Measurements from ENCODE around the gene EIF2AK3.

EIF2AK3 gene

DNA sequence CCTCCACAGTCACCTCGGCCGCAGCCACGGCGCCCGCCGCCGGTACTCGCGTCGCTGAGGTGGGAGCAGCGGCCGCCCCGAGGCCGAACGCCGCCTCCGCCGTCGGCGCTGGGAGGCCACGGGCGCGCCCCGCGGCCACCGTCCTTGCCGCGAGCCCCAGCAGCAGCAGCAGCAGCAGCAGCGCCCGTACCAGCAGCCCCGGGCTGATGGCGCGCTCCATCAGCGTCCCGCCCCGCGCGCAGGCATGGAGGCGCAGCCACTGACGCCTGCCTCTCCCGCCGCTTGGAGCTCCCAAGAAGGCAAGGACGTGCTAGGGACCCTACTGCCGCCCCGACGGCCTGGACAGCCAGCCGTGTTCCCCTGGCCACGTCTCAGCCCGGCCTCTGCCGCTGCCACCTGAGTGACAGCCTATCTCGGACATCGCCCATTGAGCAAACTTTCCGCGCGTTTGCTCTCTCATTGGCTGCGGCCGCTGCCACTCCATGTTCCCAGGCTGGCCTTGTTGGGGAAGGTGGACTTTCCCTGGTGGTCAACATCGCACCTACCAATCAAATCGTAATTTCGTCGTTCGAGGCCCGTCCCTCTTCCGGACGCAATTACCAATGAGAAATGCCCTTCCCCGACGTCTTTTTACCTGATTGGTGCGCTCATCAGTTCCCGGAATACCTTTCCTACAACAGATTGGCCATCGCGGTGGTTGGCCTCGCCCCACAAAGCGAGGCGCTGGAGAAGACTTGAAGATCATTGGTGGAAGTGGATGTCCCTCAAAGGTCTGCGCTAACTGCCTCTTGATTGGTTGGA is at the start of gene EIF2AK3:
Gene EIF2AK3 (minus strand): TSS at position 410 of the 801 bp plus-strand sequence. CDS start 190 bp downstream, at position 220.
- FAIRE-seq (peak; percentile 99), DNase-seq (ENCODE audit: insufficient read length, low spot score) (peak; percentile 94)
- peak; percentile 98 for TF ChIP-seq POLR2A (IDR thresholded peaks at IDR 0.05; ENCODE audit: low read depth, low read length)

DNA sequence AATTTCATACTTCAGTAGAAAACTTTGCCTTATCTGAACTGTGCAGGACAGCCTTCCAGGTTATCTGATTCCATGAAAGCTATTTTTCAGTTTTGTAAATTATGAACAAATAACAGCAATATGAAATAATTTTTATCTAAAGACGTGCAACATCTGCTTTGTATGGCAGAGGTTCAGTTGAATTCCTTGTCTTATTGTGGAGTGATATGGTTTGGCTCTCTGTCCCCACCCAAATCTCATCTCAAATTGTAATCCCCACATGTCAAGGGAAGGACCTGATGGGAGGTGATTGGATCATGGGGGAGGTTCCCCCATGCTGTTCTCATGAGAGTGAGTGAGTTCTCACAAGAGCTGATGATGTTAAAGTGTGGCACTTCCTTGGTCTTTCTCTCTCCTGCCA is 46.1 kb upstream of the EIF2AK3 start:
- FAIRE-seq (no peak), DNase-seq (ENCODE audit: insufficient read length, low spot score) (no peak)
- TF ChIP-seq POLR2A (IDR thresholded peaks at IDR 0.05; ENCODE audit: low read depth, low read length), result no peak

GRCh38 chr2:88671786-88672427 is 44.6 kb upstream of the EIF2AK3 start:
- TF ChIP-seq POLR2A (IDR thresholded peaks at IDR 0.05; ENCODE audit: low read depth, low read length), result no peak
- peak; percentile 20 for FAIRE-seq
- peak; percentile 42 for DNase-seq (ENCODE audit: insufficient read length, low spot score)

GRCh38 chr2:88669482-88670214 is 42.4 kb upstream of the EIF2AK3 start:
- TF ChIP-seq POLR2A (IDR thresholded peaks at IDR 0.05; ENCODE audit: low read depth, low read length), result no peak
- DNase-seq (ENCODE audit: insufficient read length, low spot score) (no peak), FAIRE-seq (no peak)

DNA sequence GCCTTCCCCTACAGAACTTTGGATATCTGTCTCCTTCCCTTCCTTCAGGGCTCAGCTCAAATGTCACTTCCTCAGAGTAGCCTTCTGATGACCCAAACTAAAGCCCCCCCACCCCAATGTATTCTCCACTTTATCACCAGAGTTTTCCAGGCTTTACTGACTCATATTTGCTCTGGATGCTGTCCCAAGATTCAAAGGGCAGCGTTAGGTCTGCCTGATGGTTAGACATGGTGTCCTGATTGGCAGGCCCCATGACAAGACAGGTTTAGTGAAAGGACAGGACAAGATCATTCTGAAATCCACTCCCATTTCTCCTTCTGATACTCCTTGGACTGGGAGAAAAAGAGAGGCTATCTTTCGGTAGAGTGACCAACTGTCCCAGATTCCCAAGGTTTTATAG is 41.6 kb upstream of the EIF2AK3 start:
- no peak for DNase-seq (ENCODE audit: insufficient read length, low spot score)
- no peak for TF ChIP-seq POLR2A (IDR thresholded peaks at IDR 0.05; ENCODE audit: low read depth, low read length)
- no peak for FAIRE-seq

DNA sequence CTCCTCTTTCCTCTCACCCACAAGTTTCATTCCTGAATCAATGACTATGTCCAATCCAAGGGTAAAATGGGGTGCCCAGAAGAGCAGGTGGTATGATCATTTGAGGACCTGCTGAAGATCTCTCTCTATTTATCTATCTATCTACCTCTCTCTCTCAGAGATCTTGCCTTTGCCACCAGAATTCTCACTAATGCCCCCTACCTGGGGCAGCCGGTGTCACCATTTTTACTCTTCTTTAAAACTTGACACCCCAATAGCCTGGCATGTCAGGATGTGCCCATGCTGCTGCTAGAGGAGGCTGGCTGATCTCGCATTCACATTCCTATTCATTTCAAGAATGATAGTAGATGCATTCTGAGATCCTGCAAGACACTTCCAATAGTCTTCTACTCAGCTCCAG is 40.0 kb upstream of the EIF2AK3 start:
- no peak for FAIRE-seq
- no peak for DNase-seq (ENCODE audit: insufficient read length, low spot score)
- TF ChIP-seq POLR2A (IDR thresholded peaks at IDR 0.05; ENCODE audit: low read depth, low read length), result no peak

GRCh38 chr2:88666576-88666975 is 39.3 kb upstream of the EIF2AK3 start:
- no peak for DNase-seq (ENCODE audit: insufficient read length, low spot score)

DNA sequence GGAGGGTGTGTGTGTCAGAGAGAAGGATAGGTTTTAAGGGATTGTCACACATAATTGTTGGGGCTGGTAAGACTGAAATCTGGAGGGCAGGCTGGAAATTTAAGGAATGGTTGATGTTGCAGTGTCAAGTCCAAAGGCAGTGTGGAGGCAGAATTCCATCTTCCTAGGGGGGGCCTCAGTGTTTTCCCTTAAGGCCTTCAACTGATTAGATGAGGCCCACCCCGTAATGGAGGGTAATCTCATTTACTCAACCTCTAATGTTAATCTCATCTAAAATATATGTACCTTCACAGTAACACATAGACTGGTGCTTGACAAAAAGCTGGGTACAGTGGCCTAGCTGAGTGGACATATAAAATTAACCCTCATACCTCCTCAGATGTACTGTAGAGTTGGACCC is 33.4 kb upstream of the EIF2AK3 start:
- FAIRE-seq, result no peak
- no peak for DNase-seq (ENCODE audit: insufficient read length, low spot score)
- TF ChIP-seq POLR2A (IDR thresholded peaks at IDR 0.05; ENCODE audit: low read depth, low read length), result no peak

More at GRCh38 chr2:88666576-88666975, 39.3 kb upstream of the EIF2AK3 start:
- no peak for FAIRE-seq
- TF ChIP-seq POLR2A (IDR thresholded peaks at IDR 0.05; ENCODE audit: low read depth, low read length), result no peak

- DNase-seq (ENCODE audit: insufficient read length, low spot score) (peak; percentile 22), FAIRE-seq (peak; percentile 87)
- no peak for TF ChIP-seq POLR2A (IDR thresholded peaks at IDR 0.05; ENCODE audit: low read depth, low read length)
Measured at GRCh38 chr2:88659538-88659915, 32.3 kb upstream of the EIF2AK3 start.

DNA sequence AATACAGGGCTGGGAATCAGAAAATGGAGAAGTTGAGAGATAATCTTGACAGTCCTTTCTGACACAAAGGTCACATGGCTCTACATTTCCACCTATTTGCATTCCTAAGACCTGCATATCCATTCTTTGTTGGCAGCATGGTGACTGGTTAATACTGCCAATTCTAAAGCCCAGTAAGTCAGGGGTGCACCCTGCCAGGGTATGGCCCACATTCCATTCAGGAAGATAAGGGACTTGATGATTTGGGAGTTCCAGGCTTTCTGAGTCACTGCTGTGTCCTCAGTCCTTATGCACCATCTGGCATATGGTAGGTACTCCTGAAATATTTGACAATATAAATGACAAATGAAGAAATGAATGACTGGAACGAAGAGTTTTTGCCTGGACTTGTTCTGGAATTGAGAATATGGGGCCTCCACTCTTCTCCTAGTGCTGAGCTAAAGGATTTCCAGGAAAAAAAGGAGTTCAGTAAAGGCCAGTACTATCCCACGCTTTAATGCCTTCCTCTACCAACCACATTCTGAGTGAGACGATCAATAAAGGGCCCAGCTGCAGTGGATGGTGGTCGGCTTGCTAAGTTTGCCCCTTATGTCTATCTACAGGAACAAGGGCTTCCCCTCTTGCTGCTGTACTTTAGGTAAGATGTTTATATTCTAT is 31.7 kb upstream of the EIF2AK3 start:
- peak; percentile 18 for DNase-seq (ENCODE audit: insufficient read length, low spot score)
- no peak for TF ChIP-seq POLR2A (IDR thresholded peaks at IDR 0.05; ENCODE audit: low read depth, low read length)
- FAIRE-seq, result peak; percentile 53

GRCh38 chr2:88658326-88658725 is 31.1 kb upstream of the EIF2AK3 start:
- FAIRE-seq (no peak), DNase-seq (ENCODE audit: insufficient read length, low spot score) (no peak)
- no peak for TF ChIP-seq POLR2A (IDR thresholded peaks at IDR 0.05; ENCODE audit: low read depth, low read length)

DNA sequence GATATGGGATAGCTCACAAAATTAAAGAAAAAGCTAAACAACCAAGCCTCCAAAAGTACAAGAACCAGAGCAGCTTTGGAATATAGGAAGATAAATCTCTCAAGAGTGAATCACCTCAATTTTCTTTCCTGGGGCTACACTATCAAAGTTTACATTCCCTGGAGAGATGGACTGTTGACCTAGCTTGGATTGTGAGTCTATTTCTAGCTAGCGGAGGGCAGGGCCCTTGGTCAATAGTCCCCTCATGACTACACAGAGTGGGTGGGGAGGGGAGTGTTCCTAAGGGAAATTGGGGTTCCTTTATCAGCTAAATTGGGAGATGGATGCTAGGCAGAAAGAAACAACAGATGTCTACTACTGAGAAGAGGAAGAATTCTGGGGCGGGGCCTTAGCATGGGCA is 29.9 kb upstream of the EIF2AK3 start:
- DNase-seq (ENCODE audit: insufficient read length, low spot score) (no peak), FAIRE-seq (no peak)
- no peak for TF ChIP-seq POLR2A (IDR thresholded peaks at IDR 0.05; ENCODE audit: low read depth, low read length)

DNA sequence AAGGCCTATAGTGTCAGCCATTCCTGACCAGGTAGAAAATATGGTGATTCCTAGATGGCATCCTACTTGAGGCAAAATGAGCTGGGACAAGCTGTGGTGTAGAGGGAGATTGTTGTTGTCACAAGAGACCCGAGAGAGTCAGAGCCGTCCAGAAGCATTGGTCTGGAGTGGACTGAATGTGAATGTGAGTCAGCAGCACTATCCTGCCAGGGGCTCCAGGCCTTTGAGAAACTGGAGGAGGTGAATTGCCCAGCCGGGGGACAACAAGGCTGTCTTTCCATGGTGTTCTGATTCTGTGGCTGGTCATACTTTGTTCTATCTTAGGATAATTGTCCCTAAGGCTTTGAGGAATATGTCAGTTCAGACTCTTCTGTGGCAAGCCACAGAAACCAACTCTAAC is 29.4 kb upstream of the EIF2AK3 start:
- TF ChIP-seq POLR2A (IDR thresholded peaks at IDR 0.05; ENCODE audit: low read depth, low read length), result no peak
- peak; percentile 28 for DNase-seq (ENCODE audit: insufficient read length, low spot score)
- peak; percentile 52 for FAIRE-seq

GRCh38 chr2:88654714-88655113 is 27.4 kb upstream of the EIF2AK3 start:
- TF ChIP-seq POLR2A (IDR thresholded peaks at IDR 0.05; ENCODE audit: low read depth, low read length), result no peak
- FAIRE-seq, result no peak
- DNase-seq (ENCODE audit: insufficient read length, low spot score), result no peak
